ENCODE data around the gene YBX2.

DNA sequence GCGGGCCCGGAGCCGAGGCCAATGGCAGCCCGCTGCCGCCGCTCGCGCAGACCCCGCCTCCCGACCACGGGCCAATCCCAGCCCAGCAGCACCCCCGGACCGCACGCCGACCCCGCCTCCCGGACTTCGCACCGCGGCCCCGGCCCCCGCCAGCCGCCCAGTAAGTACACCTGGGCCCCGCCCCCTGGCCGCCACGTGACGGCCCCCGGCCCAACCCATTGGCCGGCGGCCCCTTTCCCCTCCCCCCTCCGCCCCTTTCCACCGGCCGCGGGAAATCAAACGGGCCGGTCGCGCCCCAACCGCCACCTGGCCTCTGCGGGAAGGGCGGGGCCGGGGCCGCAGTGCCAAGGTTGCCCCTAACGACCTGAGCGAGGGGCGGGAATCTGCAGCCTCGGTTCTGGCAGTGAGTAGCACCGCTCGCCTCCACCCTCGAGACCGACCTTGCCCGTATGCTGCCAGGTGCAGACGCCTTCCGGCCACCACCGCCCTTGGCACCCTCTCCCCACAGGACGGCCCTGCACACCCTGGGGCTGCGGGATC, at the start of gene YBX2:
- TF ChIP-seq EZH2phosphoT487 (IDR thresholded peaks at IDR 0.05; ENCODE audit: insufficient read depth, low read depth) (no peak), EZH2 (IDR thresholded peaks at IDR 0.05; ENCODE audit: insufficient read depth, poor library complexity, severe bottlenecking) (no peak)
